ENCODE results near the gene HOXA11.

DNA sequence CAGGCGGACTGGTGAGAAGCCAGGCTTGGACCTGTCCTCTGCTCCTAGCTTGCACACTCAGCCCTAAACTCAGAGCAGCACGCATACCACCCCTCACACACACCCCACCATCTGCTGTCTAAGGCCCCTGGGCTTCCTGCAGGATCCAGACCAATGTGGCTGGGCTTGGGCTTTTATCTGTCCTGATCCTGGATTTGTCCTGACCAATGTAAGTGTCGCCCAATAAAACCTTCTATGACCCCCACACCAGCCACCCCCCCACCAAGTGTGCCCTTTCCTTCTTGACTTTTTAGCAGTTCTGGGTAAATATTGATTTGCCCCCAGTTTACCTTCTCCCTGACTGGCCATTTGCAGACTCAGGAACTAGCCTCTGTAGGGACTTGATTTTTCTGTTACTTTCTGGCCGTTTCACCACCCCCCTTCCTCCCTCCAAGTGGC lies 16.6 kb upstream of the HOXA11 start:
- no peak for TF ChIP-seq POLR2A (IDR thresholded peaks at IDR 0.05; ENCODE audit: low read depth, low read length)
- no peak for TF ChIP-seq RFX5 (IDR thresholded peaks at IDR 0.05; ENCODE audit: low read depth, low read length)
- TF ChIP-seq, protein P1, sequence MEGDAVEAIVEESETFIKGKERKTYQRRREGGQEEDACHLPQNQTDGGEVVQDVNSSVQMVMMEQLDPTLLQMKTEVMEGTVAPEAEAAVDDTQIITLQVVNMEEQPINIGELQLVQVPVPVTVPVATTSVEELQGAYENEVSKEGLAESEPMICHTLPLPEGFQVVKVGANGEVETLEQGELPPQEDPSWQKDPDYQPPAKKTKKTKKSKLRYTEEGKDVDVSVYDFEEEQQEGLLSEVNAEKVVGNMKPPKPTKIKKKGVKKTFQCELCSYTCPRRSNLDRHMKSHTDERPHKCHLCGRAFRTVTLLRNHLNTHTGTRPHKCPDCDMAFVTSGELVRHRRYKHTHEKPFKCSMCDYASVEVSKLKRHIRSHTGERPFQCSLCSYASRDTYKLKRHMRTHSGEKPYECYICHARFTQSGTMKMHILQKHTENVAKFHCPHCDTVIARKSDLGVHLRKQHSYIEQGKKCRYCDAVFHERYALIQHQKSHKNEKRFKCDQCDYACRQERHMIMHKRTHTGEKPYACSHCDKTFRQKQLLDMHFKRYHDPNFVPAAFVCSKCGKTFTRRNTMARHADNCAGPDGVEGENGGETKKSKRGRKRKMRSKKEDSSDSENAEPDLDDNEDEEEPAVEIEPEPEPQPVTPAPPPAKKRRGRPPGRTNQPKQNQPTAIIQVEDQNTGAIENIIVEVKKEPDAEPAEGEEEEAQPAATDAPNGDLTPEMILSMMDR (conservative IDR thresholded peaks at IDR 0.05; ENCODE audit: low read depth, low read length): no peak
- no peak for TF ChIP-seq BHLHE40 (IDR thresholded peaks at IDR 0.05; ENCODE audit: low read depth, low read length)
- TF ChIP-seq, protein P2, sequence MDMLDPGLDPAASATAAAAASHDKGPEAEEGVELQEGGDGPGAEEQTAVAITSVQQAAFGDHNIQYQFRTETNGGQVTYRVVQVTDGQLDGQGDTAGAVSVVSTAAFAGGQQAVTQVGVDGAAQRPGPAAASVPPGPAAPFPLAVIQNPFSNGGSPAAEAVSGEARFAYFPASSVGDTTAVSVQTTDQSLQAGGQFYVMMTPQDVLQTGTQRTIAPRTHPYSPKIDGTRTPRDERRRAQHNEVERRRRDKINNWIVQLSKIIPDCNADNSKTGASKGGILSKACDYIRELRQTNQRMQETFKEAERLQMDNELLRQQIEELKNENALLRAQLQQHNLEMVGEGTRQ (IDR thresholded peaks at IDR 0.05; ENCODE audit: low read depth, low read length): no peak
- TF ChIP-seq, protein P3, sequence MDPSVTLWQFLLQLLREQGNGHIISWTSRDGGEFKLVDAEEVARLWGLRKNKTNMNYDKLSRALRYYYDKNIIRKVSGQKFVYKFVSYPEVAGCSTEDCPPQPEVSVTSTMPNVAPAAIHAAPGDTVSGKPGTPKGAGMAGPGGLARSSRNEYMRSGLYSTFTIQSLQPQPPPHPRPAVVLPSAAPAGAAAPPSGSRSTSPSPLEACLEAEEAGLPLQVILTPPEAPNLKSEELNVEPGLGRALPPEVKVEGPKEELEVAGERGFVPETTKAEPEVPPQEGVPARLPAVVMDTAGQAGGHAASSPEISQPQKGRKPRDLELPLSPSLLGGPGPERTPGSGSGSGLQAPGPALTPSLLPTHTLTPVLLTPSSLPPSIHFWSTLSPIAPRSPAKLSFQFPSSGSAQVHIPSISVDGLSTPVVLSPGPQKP (IDR thresholded peaks at IDR 0.05; ENCODE audit: borderline replicate concordance, low read depth, low read length): no peak
- TF ChIP-seq MAFK (IDR thresholded peaks at IDR 0.05; ENCODE audit: low read depth, low read length): no peak
- TF ChIP-seq SMC3 (IDR thresholded peaks at IDR 0.05; ENCODE audit: low read depth, low read length): no peak
- no peak for TF ChIP-seq CEBPB (IDR thresholded peaks at IDR 0.05; ENCODE audit: low read depth, low read length)
- no peak for TF ChIP-seq CHD1 (IDR thresholded peaks at IDR 0.05; ENCODE audit: low read depth, low read length)
- no peak for TF ChIP-seq RCOR1 (IDR thresholded peaks at IDR 0.05; ENCODE audit: insufficient replicate concordance, low read length)

Data from IMR-90 (cell line).